ENCODE measurements around the gene DGUOK. TPM values are rescaled to one million over a fixed set of nuclear protein-coding genes. Genes with fewer than 3 reads are reported as not detected.

The DGUOK gene
- total RNA-seq, 2 donors from 2014 or later: 61.1 to 85.2 TPM

DNA sequence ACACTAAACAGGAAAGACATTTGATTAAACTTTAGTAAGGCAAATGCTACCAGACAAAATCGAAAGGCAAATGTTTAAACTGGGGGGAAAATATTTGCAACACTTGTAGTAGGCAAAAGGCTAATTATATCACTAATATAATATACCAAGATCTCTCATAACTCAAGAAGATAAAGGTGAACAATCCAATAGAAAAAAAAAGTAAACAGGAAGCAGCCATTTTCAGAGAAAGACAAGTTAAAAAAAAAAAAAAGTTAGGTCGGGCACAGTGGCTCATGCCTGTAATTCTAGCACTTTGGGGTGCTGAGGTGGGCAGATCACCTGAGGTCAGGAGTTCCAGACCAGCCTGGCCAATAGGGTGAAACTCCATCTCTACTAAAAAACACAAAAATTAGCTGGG is 38.3 kb upstream of the DGUOK start:
- no peak overlapping the region for H3K4me3 ChIP-seq (ENCODE audit: low read length)
- H3K4me1 Mint-ChIP-seq: no peaks in the 10 kb centered on the region
- no peaks in the 10 kb centered on the region for H3K27me3 ChIP-seq (ENCODE audit: control insufficient read depth, insufficient read depth, low read length, poor library complexity, severe bottlenecking)
- H3K27me3 Mint-ChIP-seq (ENCODE audit: insufficient read depth): peaks cover 3% of the 10 kb centered on the region
- WGBS, 2 experiments (ENCODE audit: insufficient coverage in 1 of 2, insufficient read length in 1 of 2): 64% methylated on average over 1 of the region's 2 CpGs; no CpG with 5 or more reads in 1 of the 2 experiments
- H3K9ac ChIP-seq (ENCODE audit: extremely low read depth, low read length, poor library complexity, severe bottlenecking): no peak overlapping the region
- no peaks in the 10 kb centered on the region for H3K36me3 ChIP-seq (ENCODE audit: control insufficient read depth, insufficient read depth, low read length)
- no peak overlapping the region for H3K27ac Mint-ChIP-seq
- H3K36me3 Mint-ChIP-seq (ENCODE audit: low read depth): no peaks in the 10 kb centered on the region
- TF ChIP-seq, protein P1, sequence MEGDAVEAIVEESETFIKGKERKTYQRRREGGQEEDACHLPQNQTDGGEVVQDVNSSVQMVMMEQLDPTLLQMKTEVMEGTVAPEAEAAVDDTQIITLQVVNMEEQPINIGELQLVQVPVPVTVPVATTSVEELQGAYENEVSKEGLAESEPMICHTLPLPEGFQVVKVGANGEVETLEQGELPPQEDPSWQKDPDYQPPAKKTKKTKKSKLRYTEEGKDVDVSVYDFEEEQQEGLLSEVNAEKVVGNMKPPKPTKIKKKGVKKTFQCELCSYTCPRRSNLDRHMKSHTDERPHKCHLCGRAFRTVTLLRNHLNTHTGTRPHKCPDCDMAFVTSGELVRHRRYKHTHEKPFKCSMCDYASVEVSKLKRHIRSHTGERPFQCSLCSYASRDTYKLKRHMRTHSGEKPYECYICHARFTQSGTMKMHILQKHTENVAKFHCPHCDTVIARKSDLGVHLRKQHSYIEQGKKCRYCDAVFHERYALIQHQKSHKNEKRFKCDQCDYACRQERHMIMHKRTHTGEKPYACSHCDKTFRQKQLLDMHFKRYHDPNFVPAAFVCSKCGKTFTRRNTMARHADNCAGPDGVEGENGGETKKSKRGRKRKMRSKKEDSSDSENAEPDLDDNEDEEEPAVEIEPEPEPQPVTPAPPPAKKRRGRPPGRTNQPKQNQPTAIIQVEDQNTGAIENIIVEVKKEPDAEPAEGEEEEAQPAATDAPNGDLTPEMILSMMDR (conservative IDR thresholded peaks at IDR 0.05): no peak
- no peak for DNase-seq
- no peak overlapping the region for H3K27ac ChIP-seq (ENCODE audit: low read depth, low read length)
- no peaks in the 10 kb centered on the region for H3K9me3 ChIP-seq (ENCODE audit: control insufficient read depth, low read length)
- no peak overlapping the region for H3K4me3 Mint-ChIP-seq
- H3K9me3 Mint-ChIP-seq: no peaks in the 10 kb centered on the region
- H3K4me1 ChIP-seq (ENCODE audit: control insufficient read depth, insufficient read depth, low read length): no peaks in the 10 kb centered on the region

DNA sequence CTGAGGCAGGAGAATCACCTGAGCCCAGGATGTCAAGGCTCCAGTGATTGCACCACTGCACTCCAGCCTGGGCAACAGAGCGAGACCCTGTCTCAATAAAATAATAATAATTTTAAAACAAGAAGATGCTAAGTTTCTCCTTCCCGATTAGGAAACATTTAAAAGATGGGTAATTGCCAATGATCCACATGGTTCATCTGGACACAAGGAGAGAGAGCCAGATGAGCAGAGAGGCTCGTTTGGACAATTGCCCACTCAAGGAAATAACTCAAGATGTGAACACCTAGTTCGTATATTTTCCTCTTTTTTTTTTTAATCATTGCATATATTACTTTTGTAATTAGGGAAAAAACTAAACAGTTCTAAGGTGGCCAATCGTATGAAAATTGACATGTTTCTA is 37.5 kb upstream of the DGUOK start:
- no peaks in the 10 kb centered on the region for H3K4me1 Mint-ChIP-seq
- no peaks in the 10 kb centered on the region for H3K9me3 ChIP-seq (ENCODE audit: control insufficient read depth, low read length)
- TF ChIP-seq, protein P1 (conservative IDR thresholded peaks at IDR 0.05): no peak
- H3K4me3 Mint-ChIP-seq: no peak overlapping the region
- WGBS, 2 experiments (ENCODE audit: insufficient coverage in 1 of 2, insufficient read length in 1 of 2): 82 to 90% methylated on average over 2 of the region's 5 CpGs
- H3K36me3 ChIP-seq (ENCODE audit: control insufficient read depth, insufficient read depth, low read length): no peaks in the 10 kb centered on the region
- H3K4me3 ChIP-seq (ENCODE audit: low read length): no peak overlapping the region
- H3K27me3 ChIP-seq (ENCODE audit: control insufficient read depth, insufficient read depth, low read length, poor library complexity, severe bottlenecking): no peaks in the 10 kb centered on the region
- no peak overlapping the region for H3K27ac ChIP-seq (ENCODE audit: low read depth, low read length)
- no peak for DNase-seq
- H3K9ac ChIP-seq (ENCODE audit: extremely low read depth, low read length, poor library complexity, severe bottlenecking): no peak overlapping the region
- no peaks in the 10 kb centered on the region for H3K4me1 ChIP-seq (ENCODE audit: control insufficient read depth, insufficient read depth, low read length)
- no peaks in the 10 kb centered on the region for H3K9me3 Mint-ChIP-seq
- H3K36me3 Mint-ChIP-seq (ENCODE audit: low read depth): no peaks in the 10 kb centered on the region
- H3K27me3 Mint-ChIP-seq (ENCODE audit: insufficient read depth): peaks cover 3% of the 10 kb centered on the region
- no peak overlapping the region for H3K27ac Mint-ChIP-seq

DNA sequence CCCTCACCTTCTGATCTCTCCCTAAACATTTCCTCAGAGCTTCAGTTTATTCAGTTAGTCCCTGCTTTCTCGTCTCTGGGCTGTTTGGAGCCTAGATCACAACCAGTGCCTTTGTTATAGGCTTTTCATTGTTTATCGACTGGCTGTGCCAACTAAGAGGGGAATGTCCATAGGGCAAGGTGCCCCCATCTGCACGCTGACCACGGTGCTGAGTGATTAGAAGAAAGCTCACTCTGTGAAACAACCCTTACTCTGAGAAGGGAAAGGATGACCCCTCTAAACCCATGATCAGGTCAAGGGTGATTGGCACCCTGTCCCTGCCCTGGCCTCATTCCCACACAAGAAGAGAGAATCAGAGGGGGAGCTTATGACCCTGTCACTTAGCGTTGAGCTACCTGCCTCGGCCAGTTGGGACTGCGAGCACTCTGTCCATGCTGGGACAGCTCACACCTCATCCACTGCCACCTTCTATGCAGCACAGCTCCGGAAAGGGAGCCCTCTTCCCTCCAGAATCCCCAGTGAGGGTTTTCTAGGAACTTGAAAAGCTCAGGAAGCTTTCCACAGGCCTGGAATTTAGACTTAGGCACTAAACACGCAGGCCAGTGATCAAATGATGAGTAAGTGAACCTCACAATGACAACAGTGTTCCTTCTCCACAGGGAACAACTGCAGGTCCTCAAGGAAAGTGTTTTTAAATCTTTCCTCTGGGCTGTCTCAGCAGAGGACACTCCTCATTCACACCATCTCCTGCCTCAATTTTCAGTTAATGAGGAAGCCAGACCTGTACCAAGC is 36.2 kb upstream of the DGUOK start:
- Mint-ChIP-seq H3K4me3 (no peak overlapping the region), H3K27ac (no peak overlapping the region), H3K27me3 (ENCODE audit: insufficient read depth) (peaks cover 3% of the 10 kb centered on the region), H3K9me3 (no peaks in the 10 kb centered on the region), H3K4me1 (no peaks in the 10 kb centered on the region), H3K36me3 (ENCODE audit: low read depth) (no peaks in the 10 kb centered on the region)
- TF ChIP-seq, protein P1 (conservative IDR thresholded peaks at IDR 0.05): no peak
- Histone ChIP-seq H3K27me3 (ENCODE audit: control insufficient read depth, insufficient read depth, low read length, poor library complexity, severe bottlenecking) (no peaks in the 10 kb centered on the region), H3K27ac (ENCODE audit: low read depth, low read length) (no peak overlapping the region), H3K4me3 (ENCODE audit: low read length) (no peak overlapping the region), H3K36me3 (ENCODE audit: control insufficient read depth, insufficient read depth, low read length) (no peaks in the 10 kb centered on the region), H3K9me3 (ENCODE audit: control insufficient read depth, low read length) (no peaks in the 10 kb centered on the region), H3K9ac (ENCODE audit: extremely low read depth, low read length, poor library complexity, severe bottlenecking) (no peak overlapping the region), H3K4me1 (ENCODE audit: control insufficient read depth, insufficient read depth, low read length) (no peaks in the 10 kb centered on the region)
- no peak for DNase-seq
- 82 to 83% methylated on average over 4 to 9 of the region's 9 CpGs for WGBS, 2 experiments (ENCODE audit: insufficient coverage in 1 of 2, insufficient read length in 1 of 2)

All from endodermal cell (in vitro differentiated cells).